HG03103 (cell line): ENCODE data around the gene MMP15.
"Not testable (repeated sequence)": the region's sequence is repeated elsewhere in the genome, so short reads cannot be mapped to it uniquely, and the experiment has no call there.

ENCODE experiments used
- ATAC-seq: cut with Tn5 transposase; IDR thresholded peaks from one replicate; pipeline ENCODE4 v1.9.1; 2021; ENCODE audit warnings: low read depth; ENCODE audit not compliant: unreplicated experiment

MMP15 gene

GRCh38 chr16:57995721-57996405, 29.7 kb upstream of the MMP15 start:
- ATAC-seq: no peak

- ATAC-seq: no peak
These were observed 29.0 kb upstream of the MMP15 start for GRCh38 chr16:57996406-57997175.

GRCh38 chr16:57997176-57997527, 28.4 kb upstream of the MMP15 start:
- no peak for ATAC-seq

GRCh38 chr16:57997528-57998265, 27.9 kb upstream of the MMP15 start:
- ATAC-seq: no peak

- ATAC-seq: no peak
These were observed 27.1 kb upstream of the MMP15 start for GRCh38 chr16:57998486-57998885.

GRCh38 chr16:57998992-57999365, 26.6 kb upstream of the MMP15 start:
- no peak for ATAC-seq

- no peak for ATAC-seq
These were observed 26.1 kb upstream of the MMP15 start for GRCh38 chr16:57999366-57999970.

GRCh38 chr16:57999971-58000705, 25.4 kb upstream of the MMP15 start, which contains the start of gene ZNF319:
Gene ZNF319, minus strand, starts transcription at chr16:58000672. Its CDS starts 2,407 bp downstream, at chr16:57998265.
- peak; percentile 17 for ATAC-seq

GRCh38 chr16:58000706-58001676, 24.6 kb upstream of the MMP15 start, which contains the start of gene USB1:
Gene USB1, plus strand, starts transcription at chr16:58001407. Its CDS starts 77 bp downstream, at chr16:58001484.
- ATAC-seq: peak; percentile 73

GRCh38 chr16:58001781-58002415, 23.7 kb upstream of the MMP15 start:
- no peak for ATAC-seq

GRCh38 chr16:58002416-58002800, 23.1 kb upstream of the MMP15 start:
- no peak for ATAC-seq

GRCh38 chr16:58002936-58003335, 22.6 kb upstream of the MMP15 start:
- no peak for ATAC-seq

- not testable (repeated sequence) for ATAC-seq
These were observed 20.8 kb upstream of the MMP15 start for GRCh38 chr16:58004736-58005135.

GRCh38 chr16:58009856-58010416, 15.6 kb upstream of the MMP15 start:
- no peak for ATAC-seq

GRCh38 chr16:58010886-58011285, 14.7 kb upstream of the MMP15 start:
- no peak for ATAC-seq

GRCh38 chr16:58011652-58012051, 13.9 kb upstream of the MMP15 start:
- no peak for ATAC-seq

GRCh38 chr16:58012481-58012880, 13.1 kb upstream of the MMP15 start:
- ATAC-seq: no peak

- no peak for ATAC-seq
These were observed 12.2 kb upstream of the MMP15 start for GRCh38 chr16:58013201-58013956.
